Transverse colon (tissue), 3 donors: ENCODE measurements around the gene MGAT5.

ENCODE experiments used
- EP300 ChIP-seq: sonication (generic); formaldehyde crosslinking; IDR thresholded peaks from one replicate; pipeline ENCODE4 v1.6.1; 2017; ENCODE audit warnings: antibody characterized with exemption, low read depth
- POLR2A ChIP-seq: fragments of 450-650 bp; IDR thresholded peaks from one replicate; pipeline ENCODE4 v1.6.1; 2016; ENCODE audit warnings: antibody characterized with exemption, mild to moderate bottlenecking, moderate library complexity
- TF ChIP-seq, protein P1 (sequence below), 5 experiments: fragments of 200-600 bp in 3 of 5; fragments of 450-650 bp in 2 of 5; sonication (generic) in 3 of 5; IDR thresholded peaks; 1 replicate in 2 of 5; 2 replicates in 3 of 5; pipeline ENCODE4 v1.5.1; 2016 to 2017; ENCODE audit warnings: antibody characterized with exemption in 5 of 5, inconsistent platforms in 3 of 5, mild to moderate bottlenecking in 2 of 5, moderate library complexity in 1 of 5

DNA sequence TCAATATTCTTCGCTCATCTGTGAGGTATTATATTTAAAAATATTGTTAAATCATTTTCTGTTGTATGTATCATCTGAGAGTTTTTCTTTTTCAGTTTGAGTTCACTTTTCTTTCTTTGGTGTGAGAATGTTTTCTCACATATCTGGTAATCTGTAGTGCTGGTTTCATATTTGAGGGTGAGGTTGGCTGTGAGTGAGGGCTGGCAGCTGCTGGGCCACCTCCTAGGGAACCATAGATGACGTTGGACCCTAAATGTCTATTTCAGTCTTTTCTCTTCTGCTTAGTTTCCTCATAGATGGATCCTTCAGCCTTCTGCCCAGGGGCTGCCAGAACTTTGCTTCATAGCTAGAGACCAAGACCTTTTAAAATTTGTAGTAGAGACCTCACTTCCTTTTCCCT lies 33.5 kb downstream of the MGAT5 start:
- TF ChIP-seq POLR2A (no peak), EP300 (no peak)
- TF ChIP-seq, protein P1, sequence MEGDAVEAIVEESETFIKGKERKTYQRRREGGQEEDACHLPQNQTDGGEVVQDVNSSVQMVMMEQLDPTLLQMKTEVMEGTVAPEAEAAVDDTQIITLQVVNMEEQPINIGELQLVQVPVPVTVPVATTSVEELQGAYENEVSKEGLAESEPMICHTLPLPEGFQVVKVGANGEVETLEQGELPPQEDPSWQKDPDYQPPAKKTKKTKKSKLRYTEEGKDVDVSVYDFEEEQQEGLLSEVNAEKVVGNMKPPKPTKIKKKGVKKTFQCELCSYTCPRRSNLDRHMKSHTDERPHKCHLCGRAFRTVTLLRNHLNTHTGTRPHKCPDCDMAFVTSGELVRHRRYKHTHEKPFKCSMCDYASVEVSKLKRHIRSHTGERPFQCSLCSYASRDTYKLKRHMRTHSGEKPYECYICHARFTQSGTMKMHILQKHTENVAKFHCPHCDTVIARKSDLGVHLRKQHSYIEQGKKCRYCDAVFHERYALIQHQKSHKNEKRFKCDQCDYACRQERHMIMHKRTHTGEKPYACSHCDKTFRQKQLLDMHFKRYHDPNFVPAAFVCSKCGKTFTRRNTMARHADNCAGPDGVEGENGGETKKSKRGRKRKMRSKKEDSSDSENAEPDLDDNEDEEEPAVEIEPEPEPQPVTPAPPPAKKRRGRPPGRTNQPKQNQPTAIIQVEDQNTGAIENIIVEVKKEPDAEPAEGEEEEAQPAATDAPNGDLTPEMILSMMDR (IDR thresholded peaks at IDR 0.05): no peak
